Measurements from ENCODE around the gene MSL3B.

Gene MSL3B

DNA sequence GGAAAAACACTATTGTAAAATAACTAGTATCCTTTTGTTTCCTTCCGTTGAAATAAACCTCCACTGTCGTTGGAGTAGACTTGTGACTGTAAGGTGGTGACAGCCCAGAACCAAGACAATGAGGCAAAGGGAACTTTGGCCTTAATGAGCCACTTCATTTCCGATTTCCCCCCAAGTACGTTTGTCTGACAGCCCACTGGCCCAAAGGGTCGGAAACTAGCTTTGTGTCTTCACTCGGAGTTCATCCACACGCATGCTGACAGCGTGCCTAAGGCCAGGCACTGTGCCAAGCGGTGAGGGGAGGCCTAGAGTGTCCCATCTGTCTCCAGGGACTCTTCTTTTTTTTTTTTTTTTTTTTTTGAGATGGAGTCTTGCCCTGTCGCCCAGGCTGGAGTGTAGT is 34.8 kb downstream of the MSL3B start:
- DNase-seq (ENCODE audit: low read depth in 2 of 2): no peak

- no peak for DNase-seq (ENCODE audit: low read depth in 2 of 2)
Measured at GRCh38 chr2:233832869-233833311, 35.3 kb downstream of the MSL3B start.

GRCh38 chr2:233832414-233832813 is 35.8 kb downstream of the MSL3B start:
- no peak for DNase-seq (ENCODE audit: low read depth in 2 of 2)

GRCh38 chr2:233831861-233832260 is 36.3 kb downstream of the MSL3B start:
- DNase-seq (ENCODE audit: low read depth in 2 of 2): no peak

- DNase-seq (ENCODE audit: low read depth in 2 of 2): no peak
Measured at GRCh38 chr2:233831011-233831721, 37.0 kb downstream of the MSL3B start.

DNA sequence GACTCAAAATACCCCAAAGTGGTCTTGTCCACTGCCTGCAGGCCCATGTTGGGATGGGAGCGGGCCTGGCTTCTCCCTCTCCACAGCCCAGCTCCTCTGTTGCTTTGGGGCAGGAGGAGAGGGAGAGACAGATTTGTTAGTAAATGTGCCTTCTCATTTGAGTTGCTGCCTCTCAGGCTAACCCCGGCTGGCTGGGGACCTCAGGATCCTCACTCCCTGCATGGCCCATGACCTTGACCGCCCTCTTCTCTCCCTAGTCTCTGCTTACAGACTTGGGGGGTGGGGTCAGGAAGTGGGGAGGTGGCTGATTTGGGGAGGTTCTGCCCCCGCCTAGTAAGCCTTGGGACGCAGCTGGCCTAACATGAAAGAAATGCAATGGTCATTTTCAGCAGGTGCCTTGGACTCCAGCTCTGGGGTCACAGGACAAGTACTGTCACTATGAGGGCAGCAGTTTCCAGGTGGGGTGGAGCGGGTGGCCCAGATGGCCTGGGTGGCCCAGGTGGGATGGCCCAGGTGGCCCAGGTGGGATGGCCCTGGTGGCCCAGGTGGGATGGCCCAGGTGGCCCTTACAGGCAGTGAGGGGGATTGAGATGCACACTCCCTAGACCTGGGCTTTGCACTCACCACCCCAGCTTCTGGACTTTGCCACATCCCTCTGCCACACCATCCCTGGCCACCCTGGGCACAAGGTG is 37.9 kb downstream of the MSL3B start:
- DNase-seq (ENCODE audit: low read depth in 2 of 2): no peak

DNA sequence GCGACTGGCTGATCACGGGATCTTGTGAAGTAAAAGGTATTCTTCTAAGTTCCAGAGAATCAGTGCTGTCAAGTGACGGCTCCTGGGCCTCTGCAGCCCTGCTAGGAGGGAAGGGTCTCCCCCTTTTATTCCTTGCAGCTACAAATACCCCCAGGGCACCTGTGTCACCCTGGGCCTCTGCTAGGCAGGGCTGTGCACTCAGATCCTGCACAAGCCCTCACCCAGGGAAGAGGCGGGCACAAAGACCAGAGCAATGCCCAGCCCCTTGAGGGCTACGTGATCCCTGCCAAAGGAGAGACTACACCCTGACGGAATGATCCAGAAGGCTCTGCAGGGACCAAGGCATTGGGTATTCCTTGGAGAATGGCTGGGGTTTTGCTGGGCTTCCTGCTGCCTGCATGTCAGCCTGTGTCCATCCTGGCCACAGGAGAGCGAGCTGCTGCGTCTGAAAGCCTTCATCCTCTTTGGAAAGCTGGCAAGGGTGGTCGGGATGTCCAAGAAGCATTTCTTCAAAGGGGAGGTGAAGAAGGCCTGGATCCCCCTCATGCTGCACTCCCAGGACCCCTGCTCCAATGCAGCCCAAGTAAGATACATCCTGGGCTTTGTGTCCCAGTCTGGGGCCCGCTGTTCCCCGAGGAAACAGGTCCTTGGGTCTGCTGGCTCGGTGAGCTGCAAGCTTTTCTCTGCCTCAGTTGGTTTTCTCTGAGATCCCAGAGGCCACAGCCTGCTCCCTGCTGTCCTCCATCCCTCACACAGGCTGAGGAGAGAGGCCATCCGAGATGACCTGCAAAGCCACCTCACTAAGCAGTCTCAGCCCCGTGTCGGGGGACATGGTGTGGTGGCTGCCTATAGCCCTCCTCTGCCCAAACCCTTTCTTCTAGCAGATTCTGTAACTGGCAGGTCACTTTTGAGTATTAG is 38.7 kb downstream of the MSL3B start:
- DNase-seq (ENCODE audit: low read depth in 2 of 2): no peak

- DNase-seq (ENCODE audit: low read depth in 2 of 2): no peak
Measured at GRCh38 chr2:233828546-233829192, 39.5 kb downstream of the MSL3B start.

- no peak for DNase-seq (ENCODE audit: low read depth in 2 of 2)
Measured at GRCh38 chr2:233824373-233824772, 43.8 kb downstream of the MSL3B start.

DNA sequence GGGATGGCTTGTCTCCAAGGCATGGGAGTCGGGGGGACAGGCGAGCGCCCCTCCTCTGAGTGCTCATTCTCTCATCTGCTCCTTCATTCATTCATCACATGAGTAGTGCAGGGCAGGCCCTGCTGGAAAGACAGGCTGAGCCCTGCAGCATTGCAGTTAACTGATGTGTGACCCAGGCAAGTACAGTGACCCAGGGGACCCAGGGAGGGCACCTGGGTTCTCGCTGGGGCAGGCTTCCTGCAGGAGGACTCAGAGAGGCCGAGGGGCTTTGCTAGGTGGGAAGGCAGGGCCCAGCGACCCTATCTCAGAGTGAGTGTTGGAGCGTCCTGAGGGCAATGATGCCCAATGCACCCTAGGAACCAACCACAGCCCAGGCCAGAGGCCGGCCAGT is 44.5 kb downstream of the MSL3B start:
- DNase-seq (ENCODE audit: low read depth in 2 of 2): no peak

DNA sequence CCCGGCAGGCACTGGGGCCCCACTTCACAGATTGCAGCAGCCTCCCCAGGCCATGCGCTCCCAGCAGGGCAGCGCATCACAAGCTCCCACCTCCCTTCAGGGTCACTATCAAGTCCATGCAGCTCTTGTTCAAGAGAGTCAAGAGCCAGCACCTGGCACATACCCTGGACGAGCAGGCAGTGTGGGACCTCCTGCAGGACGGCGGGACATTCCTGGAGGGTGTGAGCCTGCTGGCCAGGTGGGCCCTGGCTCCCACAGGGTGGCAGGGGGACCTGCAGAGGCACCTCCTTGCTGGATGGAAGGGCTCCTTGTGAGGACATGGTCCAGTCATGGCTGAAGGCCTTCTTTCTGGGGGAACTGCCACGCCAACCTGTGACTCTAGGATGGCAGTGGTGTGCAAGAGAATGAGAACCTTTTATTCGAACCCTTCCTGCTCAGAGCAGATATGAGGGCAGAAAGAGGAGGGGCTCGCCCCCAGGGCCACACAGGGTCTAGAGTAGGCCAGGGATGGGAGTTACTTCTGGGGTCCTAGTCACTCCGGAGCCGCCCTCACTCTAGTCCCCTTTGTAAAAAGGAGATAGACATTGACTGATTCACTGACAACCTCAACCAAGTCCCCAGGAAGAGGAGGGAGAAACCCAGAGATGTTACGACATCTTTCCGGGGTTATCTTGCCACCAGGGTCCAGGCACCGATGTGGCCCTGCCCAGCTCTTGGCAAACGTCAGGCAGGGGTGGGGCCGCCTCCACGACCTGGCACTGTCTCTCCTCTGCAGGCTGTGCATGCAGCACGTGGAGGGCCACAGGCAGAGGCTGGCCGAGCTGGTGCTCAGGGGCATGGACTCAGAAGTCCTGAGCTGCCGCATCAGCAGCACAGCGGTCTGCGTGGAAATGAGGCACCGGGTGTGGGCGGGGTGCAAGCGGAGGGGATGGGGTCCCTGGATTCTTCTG is 45.1 kb downstream of the MSL3B start:
- no peak for DNase-seq (ENCODE audit: low read depth in 2 of 2)

- DNase-seq (ENCODE audit: low read depth in 2 of 2): no peak
Measured at GRCh38 chr2:233822101-233822771, 46.0 kb downstream of the MSL3B start.

DNA sequence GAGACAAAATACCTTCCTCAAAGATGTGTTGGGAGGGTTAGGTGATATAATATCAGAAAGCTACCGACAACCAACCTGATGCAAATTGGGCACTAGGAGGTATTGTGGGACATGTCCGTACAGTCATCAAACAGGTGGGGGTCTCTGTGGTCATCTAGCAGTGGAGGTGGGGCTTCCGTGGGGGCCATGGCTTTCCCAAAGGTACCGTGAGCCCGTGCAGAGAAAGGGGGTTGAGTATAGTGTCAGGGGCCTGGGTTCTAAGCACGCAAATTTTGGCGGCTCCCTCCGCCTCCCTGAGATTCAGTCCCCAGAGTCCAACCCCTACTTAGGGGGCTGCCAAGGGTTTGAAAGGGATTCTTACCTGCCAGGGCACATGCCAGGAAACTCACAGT is 46.5 kb downstream of the MSL3B start:
- no peak for DNase-seq (ENCODE audit: low read depth in 2 of 2)

DNA sequence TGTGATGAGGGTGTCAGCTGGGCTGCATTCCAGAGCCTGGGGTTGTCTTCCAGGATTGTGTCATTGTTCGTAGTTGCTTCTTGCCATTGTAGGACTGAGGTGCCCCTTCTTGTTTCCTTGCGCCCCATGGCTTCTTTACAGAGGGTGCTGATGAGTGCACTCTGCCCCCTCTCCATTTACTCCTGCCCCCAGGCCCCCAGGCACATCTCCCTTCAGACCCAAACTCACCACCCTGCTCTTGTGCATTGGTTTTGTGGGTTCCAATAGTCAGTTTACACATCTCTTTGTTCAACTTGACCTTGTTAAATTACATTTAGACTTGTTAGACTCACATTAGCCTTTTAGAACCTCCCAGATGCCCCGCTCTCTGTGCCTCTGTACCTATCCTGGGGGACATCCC is 47.0 kb downstream of the MSL3B start:
- DNase-seq (ENCODE audit: low read depth in 2 of 2): no peak

DNA sequence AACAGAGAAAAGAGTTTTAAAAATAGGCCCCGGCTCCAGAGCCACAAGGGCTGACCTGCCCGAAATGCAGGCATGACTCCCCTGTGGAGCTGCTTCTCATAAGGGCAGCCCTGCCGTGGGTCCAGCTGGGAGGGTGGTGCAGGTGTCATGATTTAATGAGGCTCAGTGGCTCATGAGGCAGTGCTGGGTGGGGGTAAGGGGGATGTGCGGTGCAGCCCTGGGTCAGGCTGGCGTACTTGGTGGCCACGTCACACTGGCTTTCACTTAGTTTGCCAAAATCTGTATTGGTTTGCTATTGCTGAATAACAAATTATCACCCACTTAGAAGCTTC is 47.4 kb downstream of the MSL3B start:
- DNase-seq (ENCODE audit: low read depth in 2 of 2): no peak

DNA sequence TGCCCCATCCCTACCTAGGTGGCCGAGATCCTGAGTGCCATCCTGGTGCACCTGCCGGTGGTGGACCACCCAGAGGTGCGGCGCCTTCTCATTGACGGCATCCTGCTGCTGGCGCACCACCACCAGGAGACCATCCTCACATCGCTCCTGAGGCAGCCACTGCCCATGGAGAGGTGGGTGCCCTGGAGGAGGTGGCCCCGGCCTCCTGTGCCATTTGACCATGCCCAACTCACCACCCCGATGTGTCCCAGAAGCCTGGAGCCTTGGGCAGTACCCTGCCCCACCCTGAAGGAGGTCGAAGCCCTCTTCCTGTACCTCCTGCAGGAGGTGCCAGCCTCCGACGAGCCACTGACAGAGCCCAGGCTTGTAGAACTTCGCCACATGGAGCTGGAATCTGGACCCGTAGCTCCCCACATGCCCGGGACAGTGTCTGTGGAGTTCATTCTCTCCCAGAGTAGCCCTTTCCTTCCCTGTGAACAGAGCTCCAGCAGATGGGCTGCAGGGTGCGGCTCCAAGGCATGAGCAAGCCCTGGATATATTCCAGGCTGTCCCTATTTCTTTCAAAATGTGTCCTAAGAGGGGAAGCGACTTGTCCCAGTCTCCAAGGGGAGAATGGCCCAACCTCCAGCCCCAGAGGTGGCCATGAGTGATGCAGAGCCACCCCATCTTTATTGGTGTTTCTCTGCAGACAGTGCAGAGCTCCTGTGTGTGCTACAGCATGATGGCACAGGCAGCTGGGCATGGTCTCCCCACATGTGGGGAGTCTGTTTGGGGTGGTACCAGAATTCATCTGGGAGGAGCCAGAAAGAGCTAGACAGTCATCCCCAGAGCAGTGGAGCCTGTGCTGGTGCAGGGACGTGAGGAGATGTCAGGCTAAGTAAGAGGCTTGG is 48.1 kb downstream of the MSL3B start:
- DNase-seq (ENCODE audit: low read depth in 2 of 2): no peak

- no peak for DNase-seq (ENCODE audit: low read depth in 2 of 2)
Measured at GRCh38 chr2:233818639-233819621, 49.3 kb downstream of the MSL3B start.

GRCh38 chr2:233817995-233818638 is 50.1 kb downstream of the MSL3B start:
- no peak for DNase-seq (ENCODE audit: low read depth in 2 of 2)
